Left hindlimb (tissue), 1 donor: ENCODE results near the gene ANKRD36C.
"Not testable (repeated sequence)": the region's sequence is repeated elsewhere in the genome, so short reads cannot be mapped to it uniquely, and the experiment has no call there.

Source experiments
- DNase-seq: peaks from one replicate; pipeline ENCODE4 v3.0.0-alpha.2; 2018

Gene ANKRD36C

DNA sequence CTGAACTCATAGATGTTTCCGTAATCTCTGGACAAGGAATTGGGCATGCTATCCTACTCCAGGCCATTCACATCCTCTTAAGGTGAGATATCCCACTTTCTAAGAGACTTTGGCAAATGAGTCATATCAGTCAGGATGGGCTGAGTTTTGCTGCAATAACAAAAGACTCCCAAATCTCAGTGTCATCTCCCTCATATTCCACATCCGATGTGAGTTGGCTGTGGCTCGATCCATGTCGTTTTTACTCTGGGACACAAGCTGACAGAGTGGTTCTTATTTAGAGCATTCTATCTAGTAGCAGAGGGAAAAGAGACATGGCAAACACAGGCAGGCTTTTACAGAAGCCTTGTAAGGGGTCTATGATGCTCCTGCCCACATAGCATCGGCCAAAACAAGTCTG is 14.6 kb upstream of the ANKRD36C start:
- not testable (repeated sequence) for DNase-seq

DNA sequence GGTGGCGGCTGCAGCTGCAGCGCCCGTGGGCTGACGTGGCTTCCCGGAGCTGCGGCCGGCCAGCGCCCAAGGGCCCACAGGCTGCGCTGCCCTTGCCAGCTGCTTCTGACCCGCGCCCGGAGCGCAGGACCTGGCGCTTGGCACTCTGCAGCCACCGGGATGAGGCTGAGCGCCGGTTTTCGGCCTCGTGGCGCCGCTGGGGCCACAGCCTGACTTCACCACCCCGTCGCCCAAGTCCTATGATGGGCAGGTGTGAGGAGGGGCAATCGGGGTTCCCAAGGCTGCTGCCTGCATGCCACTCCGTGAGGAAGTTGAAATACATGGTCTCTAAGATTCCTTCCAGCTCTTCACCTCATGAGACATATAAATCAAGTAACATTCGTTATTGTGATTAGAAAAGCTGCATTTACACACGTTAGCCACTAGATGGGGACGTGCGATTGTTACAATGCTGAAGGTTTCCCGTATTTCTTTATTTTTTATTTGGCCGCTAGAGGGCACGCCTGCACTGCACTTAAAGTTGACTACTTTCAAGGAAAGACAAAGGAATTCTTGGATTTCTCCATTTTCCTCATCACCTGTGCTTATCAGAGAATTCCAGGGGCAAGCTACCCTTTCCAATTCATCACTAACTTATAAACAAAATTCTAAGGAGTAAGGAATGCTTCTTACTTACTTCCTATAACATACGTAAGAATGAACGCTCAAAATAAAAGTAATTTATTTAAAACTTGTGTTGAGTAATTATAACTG is 1.1 kb upstream of the ANKRD36C start:
- peak; percentile 58 for DNase-seq

DNA sequence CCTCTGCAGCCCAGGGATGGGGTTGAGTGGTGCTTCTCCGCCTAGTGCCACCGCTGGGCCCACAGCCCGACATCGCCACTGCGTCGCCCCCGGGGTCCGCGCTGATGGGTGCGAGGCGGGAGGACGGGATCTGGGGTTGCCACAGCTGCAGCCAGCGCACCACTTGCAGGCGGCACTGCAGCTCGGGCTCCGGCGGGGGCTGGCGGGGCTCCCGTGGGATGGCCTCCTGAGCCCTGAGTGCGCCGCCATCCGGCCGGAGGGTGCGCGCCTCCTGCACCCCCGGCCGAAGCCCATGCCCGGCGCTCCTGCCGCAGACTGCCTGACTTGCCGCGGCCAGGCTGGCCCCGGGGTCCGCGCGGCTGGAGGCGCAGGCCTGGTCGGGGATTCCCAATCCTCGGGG is 478 bp upstream of the ANKRD36C start:
- DNase-seq: not testable (repeated sequence)

DNA sequence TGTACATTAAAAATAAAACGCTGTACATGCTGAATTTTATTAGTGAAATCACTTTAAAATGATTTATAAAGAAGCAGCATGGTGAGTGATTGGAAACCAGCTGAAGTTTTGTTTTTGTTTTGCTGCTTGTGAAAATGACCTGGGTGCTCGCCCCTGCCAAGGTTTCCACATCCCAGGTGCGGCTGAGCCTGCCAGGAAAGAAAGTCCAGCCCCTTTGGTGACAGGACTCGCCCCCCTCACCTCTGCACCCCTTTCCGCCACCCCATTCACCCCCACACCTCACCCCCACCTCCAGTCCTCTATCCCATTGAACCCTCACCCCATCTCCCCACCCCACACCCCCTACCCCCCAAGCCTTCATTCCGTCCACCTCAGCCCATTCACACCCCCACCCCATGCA is 740 bp downstream of the ANKRD36C start:
- DNase-seq: not testable (repeated sequence)

DNA sequence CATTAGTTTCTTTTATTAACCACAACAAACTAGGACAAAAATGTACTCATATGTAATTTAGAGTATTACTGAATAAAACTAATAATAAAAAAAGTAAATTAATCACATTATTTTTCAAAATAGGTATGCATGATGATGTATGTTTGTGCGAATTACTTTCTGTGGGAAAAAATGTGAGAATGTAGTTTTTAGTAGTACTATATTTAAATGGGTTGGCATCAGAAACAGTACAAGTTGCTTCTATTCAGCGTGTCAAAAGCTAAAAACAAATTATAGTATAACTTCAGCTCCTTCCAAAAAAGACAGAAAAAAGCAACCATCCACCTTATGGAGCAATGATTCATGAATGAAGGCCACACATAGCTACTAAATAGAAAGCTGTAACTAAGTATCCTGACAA is 40.0 kb downstream of the ANKRD36C start:
- DNase-seq: not testable (repeated sequence)

DNA sequence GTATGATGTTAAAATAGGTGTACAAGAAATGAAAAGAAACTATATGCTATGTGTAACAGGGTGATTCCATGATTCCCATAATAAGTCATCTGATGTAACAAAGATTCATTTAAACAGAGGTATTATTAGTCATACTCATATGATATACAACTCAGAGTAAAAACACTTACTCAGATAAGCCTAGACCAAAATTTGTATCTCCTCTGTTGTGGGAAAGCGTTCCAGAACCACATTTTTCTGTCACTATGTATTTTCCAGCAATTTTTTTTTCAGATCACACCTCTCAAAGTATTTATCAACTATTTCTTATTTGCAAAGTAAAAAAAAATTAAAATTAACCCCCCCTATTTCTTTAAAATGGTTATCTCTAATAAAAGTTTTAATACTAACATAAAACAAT is 43.6 kb downstream of the ANKRD36C start:
- not testable (repeated sequence) for DNase-seq

DNA sequence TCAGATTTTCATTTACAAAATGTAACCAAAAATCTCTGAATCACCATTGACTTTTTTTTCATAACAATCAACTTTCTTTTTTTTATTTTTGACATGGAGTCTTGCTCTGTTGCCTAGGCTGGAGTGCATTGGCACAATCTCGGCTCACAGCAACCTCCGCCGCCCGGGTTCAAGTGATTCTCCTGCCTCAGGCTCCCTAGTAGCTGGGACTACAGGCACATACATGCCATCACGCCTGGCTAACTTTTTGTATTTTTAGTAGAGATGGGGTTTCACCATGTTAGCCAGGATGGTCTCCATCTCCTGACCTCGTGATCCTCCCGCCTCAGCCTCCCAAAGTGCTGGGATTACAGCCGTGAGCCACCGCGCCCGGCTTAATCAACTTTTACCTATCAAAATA is 51.7 kb downstream of the ANKRD36C start:
- not testable (repeated sequence) for DNase-seq

DNA sequence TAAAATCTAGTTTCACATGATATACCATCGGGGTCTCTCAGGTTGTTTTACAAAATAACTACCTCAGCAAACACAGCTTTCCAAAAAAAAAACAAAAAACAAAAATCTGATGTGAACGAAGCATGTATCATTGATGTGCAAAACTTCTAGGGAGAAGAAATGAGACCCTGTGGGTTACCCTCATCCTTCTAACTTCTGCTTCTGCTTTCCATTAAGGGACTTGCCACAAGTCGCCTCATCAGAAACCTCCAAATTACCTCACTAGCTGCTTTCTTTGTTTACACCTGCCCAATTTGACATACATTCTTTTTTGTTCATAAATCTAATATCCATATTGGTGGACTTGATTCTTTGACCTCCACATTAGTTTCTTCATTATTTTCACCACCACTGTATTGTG is 60.9 kb downstream of the ANKRD36C start:
- DNase-seq: not testable (repeated sequence)

DNA sequence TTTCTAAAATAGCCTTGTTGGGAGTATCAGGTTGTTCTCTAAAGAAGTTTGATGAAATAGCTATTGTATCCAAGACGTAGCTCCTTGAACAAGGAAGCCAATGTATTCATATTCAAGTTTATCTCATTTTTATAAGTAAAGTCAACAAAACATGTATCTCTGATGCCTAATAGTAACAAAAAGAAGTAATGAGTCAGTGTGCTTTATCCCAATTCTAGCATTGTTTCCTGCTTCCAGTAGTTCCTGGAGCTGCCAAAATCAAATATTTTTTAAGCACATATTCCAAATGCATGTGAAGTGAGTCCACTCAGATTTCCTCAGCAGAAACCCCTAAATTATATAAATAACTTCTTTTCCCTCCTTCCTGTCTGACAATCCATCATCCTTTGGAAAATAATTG is 74.6 kb downstream of the ANKRD36C start:
- not testable (repeated sequence) for DNase-seq

DNA sequence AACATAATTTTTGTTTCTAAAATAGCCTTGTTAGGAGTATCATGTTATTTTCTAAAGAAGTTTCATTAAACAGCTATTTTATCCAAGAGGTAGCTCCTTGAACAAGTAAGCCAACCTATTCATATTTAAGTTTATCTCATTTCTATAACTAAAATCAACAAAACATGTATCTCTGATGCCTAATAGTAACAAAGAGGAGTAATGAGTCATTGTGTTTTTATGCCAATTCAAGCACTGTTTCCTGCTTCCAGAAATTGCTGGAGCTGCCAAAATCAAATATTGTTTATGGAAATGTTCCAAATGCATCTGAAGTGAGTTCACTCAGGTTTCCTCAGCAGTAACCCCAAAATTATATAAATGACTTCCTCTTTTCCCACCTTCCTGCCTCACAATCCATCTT is 76.5 kb downstream of the ANKRD36C start:
- DNase-seq: not testable (repeated sequence)

DNA sequence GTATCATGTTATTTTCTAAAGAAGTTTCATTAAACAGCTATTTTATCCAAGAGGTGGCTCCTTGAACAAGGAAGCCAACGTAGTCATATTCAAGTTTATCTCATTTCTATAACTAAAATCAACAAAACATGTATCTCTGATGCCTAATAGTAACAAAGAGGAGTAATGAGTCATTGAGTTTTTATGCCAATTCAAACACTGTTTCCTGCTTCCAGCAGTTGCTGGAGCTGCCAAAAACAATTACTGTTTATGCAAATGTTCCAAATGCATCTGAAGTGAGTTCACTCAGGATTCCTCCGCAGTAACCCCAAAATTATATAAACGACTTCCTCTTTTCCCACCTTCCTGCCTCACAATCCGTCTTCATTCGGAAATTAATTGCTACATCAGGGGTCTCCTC is 80.2 kb downstream of the ANKRD36C start:
- not testable (repeated sequence) for DNase-seq

DNA sequence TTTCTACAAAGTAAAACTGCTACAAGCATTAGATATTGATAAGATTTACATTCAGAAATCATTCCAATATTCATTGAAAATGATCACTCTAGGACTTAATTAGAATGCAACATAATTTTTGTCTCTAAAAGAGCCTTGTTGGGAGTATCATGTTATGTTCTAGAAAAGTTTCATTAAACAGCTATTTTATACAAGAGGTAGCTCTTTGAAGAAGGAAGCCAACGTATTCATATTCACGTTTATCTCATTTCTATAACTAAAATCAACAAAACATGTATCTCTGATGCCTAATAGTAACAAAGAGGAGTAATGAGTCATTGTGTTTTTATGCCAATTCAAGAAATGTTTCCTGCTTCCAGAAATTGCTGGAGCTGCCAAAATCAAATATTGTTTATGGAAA is 97.2 kb downstream of the ANKRD36C start:
- DNase-seq: not testable (repeated sequence)

DNA sequence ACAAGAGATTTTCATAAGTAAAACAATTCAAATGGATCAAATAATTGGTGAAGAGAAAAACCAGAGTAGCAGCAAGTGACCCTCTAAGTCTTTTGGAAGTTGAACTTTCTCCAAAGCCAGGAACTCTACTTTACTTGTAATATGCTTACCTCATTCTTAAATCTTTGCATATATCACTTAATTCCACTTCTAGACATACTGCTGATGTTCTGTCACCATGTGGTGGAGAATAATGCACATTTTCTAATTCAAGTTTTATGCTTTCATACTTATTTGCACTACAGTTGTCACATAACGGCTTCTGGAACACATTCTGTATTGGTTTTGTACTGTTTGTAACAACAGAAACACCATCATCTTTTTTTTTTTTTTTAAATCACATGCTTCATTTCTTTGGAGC is 123.7 kb downstream of the ANKRD36C start:
- DNase-seq: not testable (repeated sequence)

DNA sequence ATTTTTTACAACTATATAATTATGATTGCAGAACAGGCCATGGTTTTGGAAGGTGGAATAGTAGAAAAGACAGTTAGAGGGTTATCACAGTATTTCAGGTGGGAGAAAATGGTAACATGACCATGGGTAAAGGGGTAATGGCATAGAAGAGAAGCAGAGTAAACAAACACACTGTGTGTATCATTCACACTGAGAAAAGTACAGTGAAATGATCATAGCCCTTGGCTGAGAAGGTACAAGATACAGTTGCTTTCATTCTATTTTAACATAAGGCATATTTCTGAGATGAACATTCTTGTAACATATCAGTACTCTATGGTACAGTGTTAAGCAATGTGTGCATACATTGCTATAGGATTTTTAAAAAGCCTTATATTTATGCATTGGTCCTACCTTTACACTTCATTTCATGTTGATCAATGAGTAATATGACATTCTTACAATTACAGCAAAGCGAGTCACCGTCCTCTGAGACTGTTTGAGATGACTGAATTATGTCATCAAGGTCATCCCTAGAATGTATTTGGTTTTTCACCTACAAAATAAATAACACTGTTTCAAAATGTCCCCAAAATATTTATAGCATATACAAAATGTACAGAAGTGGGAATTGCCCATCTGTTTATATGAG is 124.5 kb downstream of the ANKRD36C start:
- not testable (repeated sequence) for DNase-seq

DNA sequence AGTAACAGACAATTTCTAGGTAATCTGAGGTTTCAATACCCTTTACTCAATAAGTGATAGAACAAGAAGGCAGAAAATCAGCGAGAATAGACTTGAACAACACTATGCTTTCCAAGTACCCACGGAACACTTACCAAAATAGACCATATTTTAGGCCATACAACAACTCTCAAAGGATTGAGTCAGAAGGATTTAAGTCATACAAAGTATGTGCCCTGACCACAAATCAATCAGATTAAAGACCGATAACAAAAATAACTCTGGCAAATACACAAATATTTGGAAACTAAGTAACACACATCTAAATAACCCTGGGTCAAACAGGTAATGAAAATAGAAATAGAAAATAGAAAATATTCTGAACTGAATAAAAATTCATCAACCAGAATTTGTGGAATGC is 129.5 kb downstream of the ANKRD36C start:
- DNase-seq: not testable (repeated sequence)

DNA sequence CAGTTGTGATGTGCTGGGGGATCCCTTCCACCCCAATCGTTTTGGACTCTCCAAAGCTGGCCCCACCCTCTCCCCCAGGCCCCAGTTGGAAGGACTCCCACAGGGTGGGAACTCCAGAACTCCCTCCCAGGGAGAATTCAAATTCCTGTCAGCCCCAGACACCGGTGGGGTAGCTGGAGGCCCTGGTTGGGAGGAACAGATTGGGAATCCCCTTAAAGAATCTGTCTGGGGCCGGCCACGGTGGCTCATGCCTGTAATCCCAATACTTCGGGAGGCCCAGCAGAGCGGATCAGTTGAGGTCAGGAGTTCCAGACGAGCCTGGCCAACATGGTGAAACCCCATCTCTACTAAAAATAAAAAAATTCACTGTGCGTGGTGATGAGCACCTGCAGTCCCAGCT is 155.5 kb downstream of the ANKRD36C start:
- no peak for DNase-seq

DNA sequence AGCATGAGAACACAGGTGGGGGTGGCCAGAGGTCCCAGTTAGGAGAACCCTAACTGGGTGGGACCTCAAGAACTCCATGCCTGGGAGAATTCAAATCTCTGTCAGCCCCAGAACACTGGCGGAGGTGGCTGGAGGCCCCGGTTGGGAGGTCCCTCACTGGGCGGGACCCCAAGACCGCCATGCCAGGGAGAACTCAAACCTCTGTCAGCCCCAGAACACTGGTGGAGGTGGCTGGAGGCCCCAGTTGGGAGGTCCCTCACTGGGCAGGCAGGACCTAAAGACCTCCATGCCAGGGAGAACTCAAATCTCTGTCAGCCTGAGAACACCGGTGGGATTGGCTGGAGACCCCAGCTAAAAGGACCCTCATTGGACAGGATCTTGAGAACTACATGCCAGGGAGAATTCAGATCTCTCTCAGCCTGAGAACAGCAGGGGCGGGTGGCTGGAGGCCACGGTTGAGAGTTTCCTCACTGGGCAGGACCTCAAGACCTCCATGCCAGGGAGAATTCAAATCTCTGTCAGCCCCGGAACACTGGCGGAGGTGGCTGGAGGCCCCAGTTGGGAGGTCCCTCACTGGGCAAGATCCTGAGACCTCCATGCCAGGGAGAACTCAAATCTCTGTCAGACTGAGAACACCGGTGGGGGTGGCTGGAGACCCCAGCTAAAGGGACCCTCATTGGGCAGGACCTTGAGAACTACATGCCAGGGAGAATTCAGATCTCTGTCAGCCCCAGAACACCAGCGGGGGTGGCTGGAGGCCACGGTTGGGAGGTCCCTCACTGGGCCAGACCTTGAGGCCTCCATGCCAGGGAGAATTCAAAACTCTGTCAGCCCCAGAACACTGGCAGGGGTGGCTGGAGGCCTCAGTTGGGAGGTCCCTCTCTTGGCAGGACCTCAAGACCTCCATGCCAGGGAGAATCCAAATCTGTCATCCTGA is 157.3 kb downstream of the ANKRD36C start:
- DNase-seq: not testable (repeated sequence)

DNA sequence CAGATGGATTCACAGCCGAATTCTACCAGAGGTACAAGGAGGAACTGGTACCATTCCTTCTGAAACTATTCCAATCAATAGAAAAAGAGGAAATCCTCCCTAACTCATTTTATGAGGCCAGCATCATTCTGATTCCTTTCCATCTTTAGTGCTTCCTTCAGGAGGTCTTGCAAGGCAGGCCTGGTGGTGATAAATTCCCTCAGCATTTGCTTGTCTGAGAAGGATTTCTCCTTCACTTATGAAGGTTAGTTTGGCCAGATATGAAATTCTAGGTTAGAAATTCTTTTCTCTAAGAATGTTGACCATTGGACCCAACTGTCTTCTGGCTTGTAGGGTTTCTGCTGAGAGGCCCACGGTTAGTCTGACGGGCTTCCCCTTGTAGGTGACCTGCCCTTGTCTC is 167.4 kb downstream of the ANKRD36C start:
- DNase-seq: not testable (repeated sequence)

DNA sequence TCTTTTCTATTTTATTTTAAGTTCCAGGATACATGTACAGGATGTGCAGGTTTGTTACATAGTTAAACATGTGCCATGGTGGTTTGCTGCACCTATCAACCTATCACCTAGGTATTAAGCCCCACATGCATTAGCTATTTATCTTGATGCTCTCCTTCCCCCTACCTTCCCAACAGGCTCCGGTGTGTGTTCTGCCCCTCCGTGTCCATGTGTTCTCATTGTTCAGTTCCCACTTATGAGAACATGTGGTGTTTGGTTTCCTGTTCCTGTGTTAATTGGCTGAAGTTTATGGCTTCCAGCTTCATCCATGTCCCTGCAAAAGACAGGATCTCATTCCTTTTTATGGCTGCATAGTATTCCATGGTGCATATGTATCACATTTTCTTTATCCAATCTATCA is 174.1 kb downstream of the ANKRD36C start:
- not testable (repeated sequence) for DNase-seq

DNA sequence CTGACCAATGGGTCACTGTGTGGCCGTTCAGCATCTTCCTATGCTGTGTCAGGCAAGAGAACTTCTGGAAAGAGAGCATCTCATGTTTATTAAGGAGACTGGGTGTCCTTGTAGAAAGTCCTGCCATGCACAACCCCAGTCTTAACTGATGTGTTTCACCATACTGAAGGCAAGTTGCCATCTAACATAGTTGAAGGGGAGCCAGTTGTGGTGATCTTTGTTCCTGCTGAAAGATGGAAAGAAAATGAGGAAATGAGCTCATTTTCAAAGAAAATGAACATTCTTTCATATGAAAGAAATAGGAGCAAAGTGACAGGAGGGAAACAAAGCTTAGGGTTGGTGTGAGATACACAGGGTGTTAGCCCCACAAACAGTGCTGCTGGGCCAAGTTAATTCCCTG is 178.3 kb downstream of the ANKRD36C start:
- DNase-seq: not testable (repeated sequence)

DNA sequence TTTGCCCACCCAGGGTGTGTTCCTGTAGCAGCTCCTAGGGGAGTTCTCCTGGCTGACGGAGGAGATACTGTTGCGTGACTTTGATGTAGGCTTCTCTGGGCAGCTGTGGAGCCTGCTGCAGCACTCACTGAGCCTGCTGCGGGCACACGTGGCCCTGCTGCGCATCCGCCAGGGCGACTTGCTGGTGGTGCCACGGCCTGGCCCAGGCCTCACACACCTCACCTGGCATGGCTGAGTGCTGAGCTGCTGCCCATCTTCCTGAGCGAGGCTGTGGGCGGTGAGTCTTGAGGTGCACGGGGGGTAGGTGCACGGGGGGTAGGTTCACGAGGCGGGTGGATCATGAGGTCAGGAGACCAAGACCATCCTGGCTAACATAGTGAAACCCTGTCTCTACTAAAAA is 191.7 kb downstream of the ANKRD36C start:
- DNase-seq: no peak

DNA sequence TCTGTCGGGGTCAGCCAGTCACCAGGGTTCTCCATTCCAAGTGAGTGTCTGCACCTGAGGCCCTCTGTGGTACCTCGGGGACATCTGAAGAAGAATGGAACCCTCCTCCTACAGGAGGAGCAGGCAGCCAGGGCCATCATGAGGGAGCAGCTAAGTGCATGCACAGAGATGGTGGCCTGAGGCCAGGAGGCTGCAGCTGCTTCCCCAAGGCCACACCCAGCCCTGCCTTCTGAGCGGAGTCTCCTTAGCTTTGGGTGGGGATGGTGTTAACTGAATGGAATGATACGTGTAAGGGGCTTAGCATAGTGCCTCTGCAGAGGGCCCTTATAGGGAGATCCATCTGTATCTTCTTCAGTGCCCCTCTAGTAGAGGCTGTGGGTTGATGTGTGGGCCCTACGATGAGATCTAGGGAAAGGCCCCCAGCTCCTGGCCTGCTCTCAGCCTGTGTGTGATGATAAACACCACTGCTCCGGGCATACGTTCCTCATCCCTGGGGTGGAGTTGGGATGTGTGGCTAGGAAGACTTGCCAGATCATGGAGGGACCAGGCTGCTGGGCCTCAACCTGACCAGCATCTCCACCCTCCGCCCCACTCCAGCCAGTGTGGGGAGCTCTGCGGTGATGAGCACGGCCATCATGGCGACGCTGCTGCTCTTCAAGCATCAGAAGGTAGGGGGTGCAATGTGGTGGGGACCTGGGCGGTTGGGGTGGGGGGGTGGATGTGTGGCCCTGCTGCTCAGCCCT is 192.3 kb downstream of the ANKRD36C start:
- DNase-seq: peak; percentile 23
